ENCODE results near the gene OTUD4.

The OTUD4 gene

DNA sequence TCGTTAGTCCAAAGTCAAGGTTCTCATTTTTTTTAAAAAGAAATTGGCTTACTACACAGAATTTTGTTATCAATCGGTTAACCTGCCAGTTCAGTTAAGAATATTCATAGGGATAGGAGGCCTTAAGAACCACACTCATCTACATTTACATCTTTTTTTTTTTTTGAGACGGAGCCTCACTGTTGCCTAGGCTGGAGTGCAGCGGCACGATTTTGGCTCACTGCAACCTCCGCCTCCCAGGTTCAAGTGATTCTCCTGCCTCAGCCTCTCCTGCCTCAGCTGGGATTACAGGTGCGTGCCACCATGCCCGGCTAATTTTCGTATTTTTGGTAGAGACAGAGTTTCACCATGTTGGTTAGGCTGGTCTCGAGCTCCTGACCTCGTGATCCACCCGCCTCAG, 48.5 kb downstream of the OTUD4 start:
- H3K27ac ChIP-seq (ENCODE audit: low read depth, low read length): no peak overlapping the region
- no peak overlapping the region for H4K5ac ChIP-seq (ENCODE audit: low read length)
- no peak overlapping the region for H2BK120ac ChIP-seq (ENCODE audit: low read depth, low read length)
- H3K18ac ChIP-seq (ENCODE audit: low read length): no peak overlapping the region
- H2AK5ac ChIP-seq (ENCODE audit: low read length): no peak overlapping the region
- H3K79me1 ChIP-seq (ENCODE audit: low read length): no peaks in the 10 kb centered on the region
- no peak overlapping the region for H3K4me2 ChIP-seq (ENCODE audit: low read length)
- no peak overlapping the region for H3K56ac ChIP-seq (ENCODE audit: low read length)
- WGBS (ENCODE audit: extremely low coverage, insufficient coverage, low lambda C conversion rate): no CpG with 5 or more reads among the region's 12 CpGs
- H3K4ac ChIP-seq (ENCODE audit: low read depth, low read length): no peak overlapping the region
- H3K9ac ChIP-seq (ENCODE audit: low read length): no peak overlapping the region
- no peak overlapping the region for H4K8ac ChIP-seq (ENCODE audit: low read depth, low read length)
- no peaks in the 10 kb centered on the region for H3K4me1 ChIP-seq (ENCODE audit: control insufficient read depth, low read depth, low read length)
- H3K4me3 ChIP-seq (ENCODE audit: low read length): no peak overlapping the region
- no peaks in the 10 kb centered on the region for H3K79me2 ChIP-seq (ENCODE audit: control insufficient read depth, insufficient read depth, low read length)
- H3K23ac ChIP-seq (ENCODE audit: low read length): no peak overlapping the region
- H3K27me3 ChIP-seq (ENCODE audit: insufficient read depth, low read length, poor library complexity): no peaks in the 10 kb centered on the region
- no peak overlapping the region for H2BK15ac ChIP-seq (replicated peaks; ENCODE audit: low read depth)
- no peak for DNase-seq
- H3K36me3 ChIP-seq (ENCODE audit: control insufficient read depth, insufficient read depth, low read length): peaks cover 2% of the 10 kb centered on the region
- no peak overlapping the region for H2BK5ac ChIP-seq (ENCODE audit: low read length)

GRCh38 chr4:145130788-145131399, 49.5 kb downstream of the OTUD4 start:
- Histone ChIP-seq H2BK15ac (replicated peaks; ENCODE audit: low read depth) (no peak overlapping the region), H2AK5ac (ENCODE audit: low read length) (no peak overlapping the region), H3K4me3 (ENCODE audit: low read length) (no peak overlapping the region), H4K5ac (ENCODE audit: low read length) (no peak overlapping the region), H3K4me1 (ENCODE audit: control insufficient read depth, low read depth, low read length) (no peaks in the 10 kb centered on the region), H3K27ac (ENCODE audit: low read depth, low read length) (no peak overlapping the region), H3K79me2 (ENCODE audit: control insufficient read depth, insufficient read depth, low read length) (no peaks in the 10 kb centered on the region), H3K79me1 (ENCODE audit: low read length) (no peaks in the 10 kb centered on the region), H4K8ac (ENCODE audit: low read depth, low read length) (no peak overlapping the region), H2BK120ac (ENCODE audit: low read depth, low read length) (no peak overlapping the region), H3K18ac (ENCODE audit: low read length) (no peak overlapping the region), H3K27me3 (ENCODE audit: insufficient read depth, low read length, poor library complexity) (no peaks in the 10 kb centered on the region), H3K4ac (ENCODE audit: low read depth, low read length) (no peak overlapping the region), H2BK5ac (ENCODE audit: low read length) (no peak overlapping the region), H3K36me3 (ENCODE audit: control insufficient read depth, insufficient read depth, low read length) (peaks cover 2% of the 10 kb centered on the region), H3K4me2 (ENCODE audit: low read length) (no peak overlapping the region), H3K9ac (ENCODE audit: low read length) (no peak overlapping the region), H3K23ac (ENCODE audit: low read length) (no peak overlapping the region), H3K56ac (ENCODE audit: low read length) (no peak overlapping the region)
- no peak for DNase-seq
- WGBS (ENCODE audit: extremely low coverage, insufficient coverage, low lambda C conversion rate): no CpG with 5 or more reads among the region's 2 CpGs

DNA sequence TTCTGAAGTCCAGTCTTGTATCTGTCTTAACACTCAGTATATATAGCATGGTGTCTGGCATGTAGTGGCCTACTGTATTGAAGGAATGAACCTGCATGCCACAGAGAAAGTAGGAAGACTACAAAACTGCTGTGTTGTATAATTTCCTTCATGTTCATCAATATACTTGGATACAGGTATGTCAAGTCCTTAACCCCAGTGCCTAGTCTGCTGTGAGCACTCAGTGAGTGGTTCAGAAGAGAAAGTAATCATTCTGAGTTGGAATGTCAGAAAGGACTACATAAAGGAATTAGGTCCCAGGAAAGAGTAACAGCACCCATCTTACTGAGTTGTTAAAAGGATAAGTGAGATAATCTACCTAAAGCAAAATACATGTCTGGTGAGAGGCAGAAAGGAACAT, 50.3 kb downstream of the OTUD4 start:
- H3K4ac ChIP-seq (ENCODE audit: low read depth, low read length): no peak overlapping the region
- no peak overlapping the region for H3K27ac ChIP-seq (ENCODE audit: low read depth, low read length)
- H3K56ac ChIP-seq (ENCODE audit: low read length): no peak overlapping the region
- H4K5ac ChIP-seq (ENCODE audit: low read length): no peak overlapping the region
- H3K4me1 ChIP-seq (ENCODE audit: control insufficient read depth, low read depth, low read length): no peaks in the 10 kb centered on the region
- no peaks in the 10 kb centered on the region for H3K79me2 ChIP-seq (ENCODE audit: control insufficient read depth, insufficient read depth, low read length)
- H3K18ac ChIP-seq (ENCODE audit: low read length): no peak overlapping the region
- no peak overlapping the region for H4K8ac ChIP-seq (ENCODE audit: low read depth, low read length)
- H3K4me3 ChIP-seq (ENCODE audit: low read length): no peak overlapping the region
- H2AK5ac ChIP-seq (ENCODE audit: low read length): no peak overlapping the region
- DNase-seq: no peak
- H2BK15ac ChIP-seq (replicated peaks; ENCODE audit: low read depth): no peak overlapping the region
- no peak overlapping the region for H2BK120ac ChIP-seq (ENCODE audit: low read depth, low read length)
- H3K36me3 ChIP-seq (ENCODE audit: control insufficient read depth, insufficient read depth, low read length): peaks cover 2% of the 10 kb centered on the region
- H3K4me2 ChIP-seq (ENCODE audit: low read length): no peak overlapping the region
- H3K23ac ChIP-seq (ENCODE audit: low read length): no peak overlapping the region
- no peaks in the 10 kb centered on the region for H3K79me1 ChIP-seq (ENCODE audit: low read length)
- no peak overlapping the region for H3K9ac ChIP-seq (ENCODE audit: low read length)
- H2BK5ac ChIP-seq (ENCODE audit: low read length): no peak overlapping the region
- no peaks in the 10 kb centered on the region for H3K27me3 ChIP-seq (ENCODE audit: insufficient read depth, low read length, poor library complexity)

GRCh38 chr4:145125396-145125795, 55.0 kb downstream of the OTUD4 start:
- no CpG with 5 or more reads among the region's 2 CpGs for WGBS (ENCODE audit: extremely low coverage, insufficient coverage, low lambda C conversion rate)
- no peak overlapping the region for H3K4me3 ChIP-seq (ENCODE audit: low read length)
- H3K27me3 ChIP-seq (ENCODE audit: insufficient read depth, low read length, poor library complexity): no peaks in the 10 kb centered on the region
- no peaks in the 10 kb centered on the region for H3K79me2 ChIP-seq (ENCODE audit: control insufficient read depth, insufficient read depth, low read length)
- peaks cover 3% of the 10 kb centered on the region for H3K36me3 ChIP-seq (ENCODE audit: control insufficient read depth, insufficient read depth, low read length)
- no peaks in the 10 kb centered on the region for H3K4me1 ChIP-seq (ENCODE audit: control insufficient read depth, low read depth, low read length)
- H2BK5ac ChIP-seq (ENCODE audit: low read length): no peak overlapping the region
- H4K5ac ChIP-seq (ENCODE audit: low read length): no peak overlapping the region
- H3K27ac ChIP-seq (ENCODE audit: low read depth, low read length): no peak overlapping the region
- no peak overlapping the region for H3K23ac ChIP-seq (ENCODE audit: low read length)
- H3K79me1 ChIP-seq (ENCODE audit: low read length): no peaks in the 10 kb centered on the region
- no peak overlapping the region for H2AK5ac ChIP-seq (ENCODE audit: low read length)
- H4K8ac ChIP-seq (ENCODE audit: low read depth, low read length): no peak overlapping the region
- no peak overlapping the region for H3K56ac ChIP-seq (ENCODE audit: low read length)
- H3K4ac ChIP-seq (ENCODE audit: low read depth, low read length): no peak overlapping the region
- no peak overlapping the region for H2BK15ac ChIP-seq (replicated peaks; ENCODE audit: low read depth)
- DNase-seq: no peak
- H3K4me2 ChIP-seq (ENCODE audit: low read length): no peak overlapping the region
- no peak overlapping the region for H3K9ac ChIP-seq (ENCODE audit: low read length)
- no peak overlapping the region for H3K18ac ChIP-seq (ENCODE audit: low read length)
- no peak overlapping the region for H2BK120ac ChIP-seq (ENCODE audit: low read depth, low read length)

DNA sequence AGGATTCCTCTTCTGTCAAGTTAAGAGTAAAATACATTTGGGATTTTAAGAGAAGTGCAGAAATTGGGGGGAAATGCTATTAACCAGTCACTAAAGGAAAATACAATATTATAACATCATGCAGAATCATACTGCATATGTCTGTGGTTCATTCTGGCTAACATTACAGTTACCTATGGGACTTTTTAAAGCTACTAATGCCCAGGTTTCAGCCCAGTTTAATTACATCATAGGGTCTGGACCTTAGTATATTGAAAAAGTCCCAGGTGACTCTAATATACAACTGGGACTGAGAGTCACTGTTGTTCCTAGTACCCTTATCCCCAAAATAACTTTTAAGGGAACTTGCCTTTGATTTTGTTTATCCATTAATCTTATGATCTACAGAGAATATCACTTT, 72.3 kb downstream of the OTUD4 start:
- Histone ChIP-seq H3K27me3 (ENCODE audit: insufficient read depth, low read length, poor library complexity) (no peaks in the 10 kb centered on the region), H3K9ac (ENCODE audit: low read length) (no peak overlapping the region), H3K18ac (ENCODE audit: low read length) (no peak overlapping the region), H3K4me2 (ENCODE audit: low read length) (no peak overlapping the region), H2BK120ac (ENCODE audit: low read depth, low read length) (no peak overlapping the region), H3K56ac (ENCODE audit: low read length) (no peak overlapping the region), H2AK5ac (ENCODE audit: low read length) (no peak overlapping the region), H4K8ac (ENCODE audit: low read depth, low read length) (no peak overlapping the region), H2BK15ac (replicated peaks; ENCODE audit: low read depth) (no peak overlapping the region), H3K4me3 (ENCODE audit: low read length) (no peak overlapping the region), H3K23ac (ENCODE audit: low read length) (no peak overlapping the region), H3K4me1 (ENCODE audit: control insufficient read depth, low read depth, low read length) (no peaks in the 10 kb centered on the region), H2BK5ac (ENCODE audit: low read length) (no peak overlapping the region), H3K27ac (ENCODE audit: low read depth, low read length) (no peak overlapping the region), H3K79me1 (ENCODE audit: low read length) (no peaks in the 10 kb centered on the region), H3K36me3 (ENCODE audit: control insufficient read depth, insufficient read depth, low read length) (peaks cover 2% of the 10 kb centered on the region), H3K4ac (ENCODE audit: low read depth, low read length) (no peak overlapping the region), H3K79me2 (ENCODE audit: control insufficient read depth, insufficient read depth, low read length) (peaks cover 3% of the 10 kb centered on the region), H4K5ac (ENCODE audit: low read length) (no peak overlapping the region)
- no peak for DNase-seq

DNA sequence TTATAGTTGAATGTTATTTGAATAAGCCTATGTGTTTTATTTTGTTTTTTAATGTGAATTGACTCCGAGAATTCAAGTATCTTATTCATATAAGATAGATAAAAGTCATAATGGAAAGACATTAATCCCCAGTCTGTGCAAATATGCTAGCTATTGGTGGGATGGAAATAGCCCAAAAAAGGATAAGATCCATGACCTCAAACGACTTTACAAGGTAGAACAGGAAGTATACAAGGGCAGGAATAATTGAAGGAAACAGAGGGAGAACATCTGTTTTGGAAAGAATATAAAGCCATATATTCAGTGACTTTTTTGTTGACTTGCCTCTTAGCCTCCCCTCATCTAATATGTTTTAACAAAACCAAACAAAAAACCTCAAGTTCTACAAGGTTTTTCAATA, 73.3 kb downstream of the OTUD4 start:
- Histone ChIP-seq H4K8ac (ENCODE audit: low read depth, low read length) (no peak overlapping the region), H3K56ac (ENCODE audit: low read length) (no peak overlapping the region), H3K27me3 (ENCODE audit: insufficient read depth, low read length, poor library complexity) (no peaks in the 10 kb centered on the region), H3K4me1 (ENCODE audit: control insufficient read depth, low read depth, low read length) (no peaks in the 10 kb centered on the region), H2AK5ac (ENCODE audit: low read length) (no peak overlapping the region), H3K23ac (ENCODE audit: low read length) (no peak overlapping the region), H3K36me3 (ENCODE audit: control insufficient read depth, insufficient read depth, low read length) (no peaks in the 10 kb centered on the region), H3K18ac (ENCODE audit: low read length) (no peak overlapping the region), H3K27ac (ENCODE audit: low read depth, low read length) (no peak overlapping the region), H2BK120ac (ENCODE audit: low read depth, low read length) (no peak overlapping the region), H3K79me1 (ENCODE audit: low read length) (no peaks in the 10 kb centered on the region), H4K5ac (ENCODE audit: low read length) (no peak overlapping the region), H2BK15ac (replicated peaks; ENCODE audit: low read depth) (no peak overlapping the region), H3K4ac (ENCODE audit: low read depth, low read length) (no peak overlapping the region), H3K79me2 (ENCODE audit: control insufficient read depth, insufficient read depth, low read length) (peaks cover 11% of the 10 kb centered on the region), H3K4me2 (ENCODE audit: low read length) (no peak overlapping the region), H3K4me3 (ENCODE audit: low read length) (no peak overlapping the region), H3K9ac (ENCODE audit: low read length) (no peak overlapping the region), H2BK5ac (ENCODE audit: low read length) (no peak overlapping the region)
- WGBS (ENCODE audit: extremely low coverage, insufficient coverage, low lambda C conversion rate): no CpG with 5 or more reads among the region's 2 CpGs
- DNase-seq: no peak
